Measurements from ENCODE around the gene CSK.

The CSK gene

GRCh38 chr15:74799255-74799855, 17.5 kb downstream of the CSK start:
- no peak for TF ChIP-seq Cebpa-rat (IDR thresholded peaks at IDR 0.05)

DNA sequence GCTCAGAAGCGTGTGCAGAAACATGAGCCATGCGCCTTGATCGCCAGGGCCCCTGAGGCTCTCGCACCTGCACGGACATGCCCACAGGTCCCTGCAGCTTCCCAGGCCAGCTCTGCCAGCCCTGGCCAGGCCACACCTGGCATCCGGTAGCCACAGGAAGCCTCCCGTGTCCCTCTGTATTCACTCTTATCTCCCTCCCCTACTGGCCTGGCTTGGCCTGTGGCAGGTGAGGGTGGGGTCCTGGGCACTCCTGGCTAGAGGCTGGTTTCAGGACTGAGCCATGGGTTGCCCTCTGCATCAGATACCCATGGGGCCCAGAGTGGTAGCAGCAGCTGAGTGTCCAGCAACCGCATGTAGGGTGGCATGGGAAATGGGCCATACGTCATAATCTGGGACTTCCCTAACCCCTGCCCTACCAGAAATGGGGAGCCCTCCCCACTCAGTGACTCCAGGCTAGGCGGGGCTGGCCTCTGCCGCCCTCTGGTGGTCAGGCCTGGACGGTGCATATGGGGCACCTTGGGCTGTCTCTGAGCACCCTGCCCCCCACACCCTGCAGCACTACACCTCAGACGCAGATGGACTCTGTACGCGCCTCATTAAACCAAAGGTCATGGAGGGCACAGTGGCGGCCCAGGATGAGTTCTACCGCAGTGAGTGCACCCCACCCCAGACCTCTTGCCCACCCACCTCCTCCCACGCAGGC, 18.1 kb downstream of the CSK start:
- Histone ChIP-seq H3K27me3 (no peaks in the 10 kb centered on the region), H3K4me3 (peak overlapping the region in 1 of 10 experiments; percentile 14; a peak in 1 of 20 replicates), H3K27ac (peak overlapping the region in 7 of 11 experiments; percentile 13 to 41 (median 25); a peak in 9 of 22 replicates), H3K9ac (peak overlapping the region in 7 of 11 experiments; percentile 4 to 71 (median 33); a peak in 7 of 22 replicates), H4K20me1 (peaks cover 64 to 100% (median 92%) of the 10 kb centered on the region in 11 experiments), H3K4me2 (peak overlapping the region; percentile 43 to 92 (median 58)), H3K36me3 (peaks cover 79 to 98% (median 89%) of the 10 kb centered on the region in 11 experiments), H3K9me3 (replicated peaks in 1 of 11) (no peaks in the 10 kb centered on the region), H3K4me1 (peaks cover 35 to 60% (median 49%) of the 10 kb centered on the region in 10 experiments)
- TF ChIP-seq Cebpa-rat (IDR thresholded peaks at IDR 0.05), result no peak

More at GRCh38 chr15:74799255-74799855, 17.5 kb downstream of the CSK start:
- H3K9me3 ChIP-seq (replicated peaks in 1 of 11), result no peaks in the 10 kb centered on the region
- H3K36me3 ChIP-seq, result peaks cover 78 to 98% (median 89%) of the 10 kb centered on the region in 11 experiments
- peaks cover 70 to 100% (median 96%) of the 10 kb centered on the region in 11 experiments for H4K20me1 ChIP-seq
- H3K27me3 ChIP-seq, result no peaks in the 10 kb centered on the region
- peaks cover 42 to 66% (median 55%) of the 10 kb centered on the region in 10 experiments for H3K4me1 ChIP-seq
- peak overlapping the region; percentile 43 to 92 (median 58) for H3K4me2 ChIP-seq
- H3K9ac ChIP-seq, result peak overlapping the region in 8 of 11 experiments; percentile 5 to 71 (median 38); a peak in 9 of 22 replicates
- H3K27ac ChIP-seq, result peak overlapping the region in 10 of 11 experiments; percentile 3 to 36 (median 26); a peak in 12 of 22 replicates
- peak overlapping the region in 1 of 10 experiments; percentile 14; a peak in 1 of 20 replicates for H3K4me3 ChIP-seq

DNA sequence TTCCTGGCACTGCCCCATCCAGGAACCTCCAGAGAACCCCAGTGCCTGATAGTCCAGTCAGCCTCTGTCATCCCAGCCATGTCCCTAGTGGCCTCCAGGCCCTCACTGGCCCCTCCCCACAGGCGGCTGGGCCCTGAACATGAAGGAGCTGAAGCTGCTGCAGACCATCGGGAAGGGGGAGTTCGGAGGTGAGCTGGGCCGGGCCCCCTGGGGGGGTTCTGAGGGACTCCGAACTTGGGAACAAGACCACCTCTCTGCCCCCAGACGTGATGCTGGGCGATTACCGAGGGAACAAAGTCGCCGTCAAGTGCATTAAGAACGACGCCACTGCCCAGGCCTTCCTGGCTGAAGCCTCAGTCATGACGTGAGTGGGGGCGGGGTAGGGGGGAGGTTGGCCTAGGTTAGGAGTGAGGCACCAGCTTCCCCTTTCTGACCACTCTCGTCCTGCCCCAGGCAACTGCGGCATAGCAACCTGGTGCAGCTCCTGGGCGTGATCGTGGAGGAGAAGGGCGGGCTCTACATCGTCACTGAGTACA, 18.7 kb downstream of the CSK start:
- peaks cover 29 to 54% (median 43%) of the 10 kb centered on the region in 10 experiments for H3K4me1 ChIP-seq
- no peaks in the 10 kb centered on the region for H3K9me3 ChIP-seq (replicated peaks in 1 of 11)
- no peak overlapping the region for H3K4me3 ChIP-seq
- peak overlapping the region in 5 of 11 experiments; percentile 17 to 41 (median 23); a peak in 5 of 22 replicates for H3K27ac ChIP-seq
- no peak for TF ChIP-seq Cebpa-rat (IDR thresholded peaks at IDR 0.05)
- no peaks in the 10 kb centered on the region for H3K27me3 ChIP-seq
- peak overlapping the region in 3 of 11 experiments; percentile 60 to 84 (median 79); a peak in 7 of 22 replicates for H3K4me2 ChIP-seq
- peaks cover 76 to 95% (median 89%) of the 10 kb centered on the region in 11 experiments for H3K36me3 ChIP-seq
- H4K20me1 ChIP-seq, result peaks cover 57 to 100% (median 86%) of the 10 kb centered on the region in 11 experiments
- H3K9ac ChIP-seq, result peak overlapping the region in 3 of 11 experiments; percentile 24 to 33 (median 31); a peak in 4 of 22 replicates

- peaks cover 73 to 89% (median 82%) of the 10 kb centered on the region in 11 experiments for H3K36me3 ChIP-seq
- no peak for TF ChIP-seq Cebpa-rat (IDR thresholded peaks at IDR 0.05)
- H3K9me3 ChIP-seq (replicated peaks in 1 of 11), result no peaks in the 10 kb centered on the region
- H3K4me3 ChIP-seq, result no peak overlapping the region
- H3K9ac ChIP-seq, result peak overlapping the region in 1 of 11 experiments; percentile 15; a peak in 2 of 22 replicates
- peaks cover 49 to 95% (median 77%) of the 10 kb centered on the region in 11 experiments for H4K20me1 ChIP-seq
- H3K27me3 ChIP-seq, result no peaks in the 10 kb centered on the region
- peaks cover 29 to 45% (median 36%) of the 10 kb centered on the region in 10 experiments for H3K4me1 ChIP-seq
- no peak overlapping the region for H3K4me2 ChIP-seq
- no peak overlapping the region; a peak in 1 of 22 replicates for H3K27ac ChIP-seq
These were observed 19.6 kb downstream of the CSK start for GRCh38 chr15:74801311-74801997.

- H3K27ac ChIP-seq, result no peak overlapping the region
- peaks cover 28 to 37% (median 33%) of the 10 kb centered on the region in 10 experiments for H3K4me1 ChIP-seq
- no peaks in the 10 kb centered on the region for H3K9me3 ChIP-seq (replicated peaks in 1 of 11)
- peaks cover 73 to 81% (median 77%) of the 10 kb centered on the region in 11 experiments for H3K36me3 ChIP-seq
- peak overlapping the region in 2 of 11 experiments; percentile 6 to 41; a peak in 1 of 22 replicates for H3K9ac ChIP-seq
- H4K20me1 ChIP-seq, result peaks cover 41 to 93% (median 69%) of the 10 kb centered on the region in 11 experiments
- no peak for TF ChIP-seq Cebpa-rat (IDR thresholded peaks at IDR 0.05)
- H3K4me3 ChIP-seq, result no peak overlapping the region
- H3K27me3 ChIP-seq, result no peaks in the 10 kb centered on the region
- no peak overlapping the region for H3K4me2 ChIP-seq
These were observed 20.4 kb downstream of the CSK start for GRCh38 chr15:74802290-74802689.

GRCh38 chr15:74802862-74803447, 21.1 kb downstream of the CSK start:
- no peak overlapping the region for H3K4me3 ChIP-seq
- no peak overlapping the region for H3K27ac ChIP-seq
- TF ChIP-seq Cebpa-rat (IDR thresholded peaks at IDR 0.05), result no peak
- H3K36me3 ChIP-seq, result peaks cover 66 to 78% (median 71%) of the 10 kb centered on the region in 11 experiments
- H3K9ac ChIP-seq, result no peak overlapping the region
- H3K4me1 ChIP-seq, result peaks cover 22 to 30% (median 27%) of the 10 kb centered on the region in 10 experiments
- H4K20me1 ChIP-seq, result peaks cover 34 to 93% (median 62%) of the 10 kb centered on the region in 11 experiments
- no peaks in the 10 kb centered on the region for H3K9me3 ChIP-seq (replicated peaks in 1 of 11)
- no peaks in the 10 kb centered on the region for H3K27me3 ChIP-seq
- no peak overlapping the region for H3K4me2 ChIP-seq

DNA sequence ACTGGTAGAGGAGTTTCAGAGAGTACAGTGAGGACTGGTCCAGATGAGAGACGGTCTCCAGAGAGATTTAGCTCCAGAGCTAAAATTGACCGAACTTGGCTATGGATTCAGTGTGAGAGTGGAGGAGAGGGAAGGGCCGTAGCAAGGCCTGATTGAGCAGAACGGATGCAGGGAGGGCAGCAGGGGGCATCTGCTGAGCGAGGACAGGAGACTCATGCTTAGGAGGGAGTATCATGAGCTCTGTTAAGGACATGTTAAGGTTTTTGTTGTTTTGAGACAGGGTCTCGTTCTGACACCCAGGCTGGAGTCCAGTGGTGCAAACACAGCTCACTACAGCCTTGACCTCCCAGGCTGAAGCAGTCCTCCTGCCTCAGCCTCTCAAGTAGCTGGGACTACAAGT, 23.1 kb downstream of the CSK start:
- Histone ChIP-seq H3K9ac (no peak overlapping the region), H3K36me3 (peaks cover 46 to 58% (median 52%) of the 10 kb centered on the region in 11 experiments), H3K27me3 (no peaks in the 10 kb centered on the region), H3K4me2 (no peak overlapping the region), H4K20me1 (peaks cover 14 to 86% (median 43%) of the 10 kb centered on the region in 11 experiments), H3K4me1 (peaks cover 2 to 14% (median 8%) of the 10 kb centered on the region in 10 experiments), H3K4me3 (no peak overlapping the region), H3K9me3 (replicated peaks in 1 of 11) (no peaks in the 10 kb centered on the region), H3K27ac (no peak overlapping the region; a peak in 1 of 22 replicates)
- TF ChIP-seq Cebpa-rat (IDR thresholded peaks at IDR 0.05), result no peak

- 0 out of 20 replicates have a peak, but pooled peaks cover 0 to 7% (median 0%) of the 10 kb centered on the region in 10 experiments for H3K4me1 ChIP-seq
- no peaks in the 10 kb centered on the region for H3K27me3 ChIP-seq
- H4K20me1 ChIP-seq, result peaks cover 0 to 62% (median 19%) of the 10 kb centered on the region in 11 experiments; a peak in 18 of 22 replicates
- H3K9me3 ChIP-seq (replicated peaks in 1 of 11), result no peaks in the 10 kb centered on the region
- H3K4me3 ChIP-seq, result no peak overlapping the region
- H3K36me3 ChIP-seq, result peaks cover 25 to 34% (median 30%) of the 10 kb centered on the region in 11 experiments
- TF ChIP-seq Cebpa-rat (IDR thresholded peaks at IDR 0.05), result no peak
- H3K4me2 ChIP-seq, result no peak overlapping the region
- H3K27ac ChIP-seq, result no peak overlapping the region
- no peak overlapping the region for H3K9ac ChIP-seq
These were observed 25.4 kb downstream of the CSK start for GRCh38 chr15:74807282-74807681.
